Esophagus (tissue), 2 donors: ENCODE measurements around the gene TMPRSS6. TPM values are rescaled to one million over a fixed set of nuclear protein-coding genes. Genes with fewer than 3 reads are reported as not detected.

ENCODE experiments used
- H3K27ac ChIP-seq, 2 donors: one replicate each; pipeline ENCODE4 v1.5.1; 2013; ENCODE audit warnings: low read depth in 2 of 2, mild to moderate bottlenecking in 2 of 2, inconsistent platforms in 1 of 2, low read length in 1 of 2, moderate library complexity in 1 of 2
- H3K27me3 ChIP-seq, 2 donors: one replicate each; pipeline ENCODE4 v1.6.1; 2013; ENCODE audit warnings: low read length in 2 of 2, control low read depth in 1 of 2, mild to moderate bottlenecking in 1 of 2; ENCODE audit not compliant: insufficient read depth in 2 of 2, control insufficient read depth in 1 of 2
- H3K36me3 ChIP-seq, 2 donors: one replicate each; pipeline ENCODE4 v1.6.1; 2013; ENCODE audit warnings: low read length in 1 of 2; ENCODE audit not compliant: control insufficient read depth in 2 of 2, insufficient read depth in 2 of 2
- H3K4me1 ChIP-seq, 2 donors: one replicate each; pipeline ENCODE4 v1.6.1; 2013; ENCODE audit warnings: low read length in 1 of 2; ENCODE audit not compliant: control insufficient read depth in 2 of 2, insufficient read depth in 2 of 2
- H3K4me3 ChIP-seq, 2 donors: one replicate each; pipeline ENCODE4 v1.5.1; 2013; ENCODE audit warnings: low read length in 2 of 2, mild to moderate bottlenecking in 2 of 2, low read depth in 1 of 2, moderate library complexity in 1 of 2
- H3K9me3 ChIP-seq, 2 donors: one replicate each; pipeline ENCODE4 v1.6.1; 2013; ENCODE audit warnings: mild to moderate bottlenecking in 2 of 2, low read depth in 1 of 2, low read length in 1 of 2, moderate library complexity in 1 of 2; ENCODE audit not compliant: control insufficient read depth in 2 of 2, insufficient read depth in 1 of 2
- WGBS, 2 donors: extraction: QIAGEN DNeasy Blood & Tissue Kit; methylation state at CpG; one replicate each; pipeline ENCODE4 v1.1.7; 2013; 5-methylcytosine and 5-hydroxymethylcytosine counted together
- polyA plus RNA-seq, 2 donors: library from polyadenylated mRNA; stranded (reverse); fragments of 200-250 nt; gene quantifications; one replicate each; pipeline ENCODE4 v1.2.3, GENCODE V29; 2013
- donor health status: healthy with polysubstance abuse.
- donor health status: Bipolar disorder and iron deficiency.

Gene TMPRSS6
- polyA plus RNA-seq, 2 donors, result 0.04 to 0.05 TPM

DNA sequence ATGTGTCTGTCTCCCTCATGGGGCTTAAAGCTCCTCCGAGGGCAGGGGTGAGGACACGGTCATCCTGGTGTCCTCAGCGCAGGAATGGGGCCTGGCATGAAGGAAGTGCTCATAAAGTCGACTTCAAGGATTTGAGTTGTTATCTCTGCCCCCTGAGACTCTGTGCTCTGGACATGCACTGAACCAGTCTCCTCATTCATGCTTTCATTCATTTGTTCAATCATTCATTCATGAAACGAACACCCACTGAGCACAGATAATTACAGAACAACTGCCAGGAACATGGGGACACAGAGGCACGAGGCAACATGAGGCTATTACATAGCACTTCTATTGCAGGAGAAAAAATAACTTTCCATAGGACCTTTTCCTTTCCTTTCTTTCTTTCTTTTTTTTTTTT lies 16.5 kb downstream of the TMPRSS6 start:
- no peak overlapping the region for H3K27ac ChIP-seq
- no peaks in the 10 kb centered on the region for H3K4me1 ChIP-seq
- no peaks in the 10 kb centered on the region for H3K27me3 ChIP-seq
- H3K36me3 ChIP-seq, result no peaks in the 10 kb centered on the region
- 64 to 70% methylated on average over 6 of the region's 6 CpGs for WGBS, 2 donors
- no peaks in the 10 kb centered on the region for H3K9me3 ChIP-seq
- no peak overlapping the region for H3K4me3 ChIP-seq

DNA sequence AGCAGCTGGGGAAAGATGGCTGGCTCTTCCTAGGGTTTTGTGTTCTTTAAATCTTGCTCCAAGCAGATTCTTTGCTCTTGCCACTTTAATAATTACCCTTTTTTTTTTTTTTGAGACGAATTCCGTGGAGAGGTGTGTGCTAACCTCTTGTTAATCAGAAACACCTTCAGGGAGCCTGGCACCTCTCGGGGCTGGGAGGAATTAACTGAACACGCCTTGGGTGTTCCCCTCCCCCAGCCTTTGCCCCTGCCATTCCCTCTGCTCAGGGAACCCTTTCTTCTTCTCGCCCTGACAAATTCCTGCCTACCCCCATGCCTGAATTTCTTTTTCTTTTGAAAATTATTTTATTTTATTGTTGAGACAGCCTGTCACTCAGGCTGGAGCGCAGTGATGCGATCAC lies 17.5 kb downstream of the TMPRSS6 start:
- no peaks in the 10 kb centered on the region for H3K27me3 ChIP-seq
- no peaks in the 10 kb centered on the region for H3K9me3 ChIP-seq
- H3K36me3 ChIP-seq, result no peaks in the 10 kb centered on the region
- H3K4me1 ChIP-seq, result no peaks in the 10 kb centered on the region
- no peak overlapping the region for H3K27ac ChIP-seq
- no peak overlapping the region for H3K4me3 ChIP-seq
- WGBS, 2 donors, result 55% methylated on average over 7 of the region's 7 CpGs

- Histone ChIP-seq H3K9me3 (no peaks in the 10 kb centered on the region), H3K4me3 (no peak overlapping the region), H3K27me3 (no peaks in the 10 kb centered on the region), H3K36me3 (no peaks in the 10 kb centered on the region), H3K27ac (no peak overlapping the region), H3K4me1 (no peaks in the 10 kb centered on the region)
- WGBS, 2 donors, result 69 to 72% methylated on average over 9 of the region's 9 CpGs
These were observed 18.4 kb downstream of the TMPRSS6 start for GRCh38 chr22:37090920-37091695.

- H3K4me1 ChIP-seq, result no peaks in the 10 kb centered on the region
- 64 to 68% methylated on average over 12 of the region's 12 CpGs for WGBS, 2 donors
- no peaks in the 10 kb centered on the region for H3K27me3 ChIP-seq
- H3K27ac ChIP-seq, result no peak overlapping the region
- H3K9me3 ChIP-seq, result peaks cover 0 to 2% of the 10 kb centered on the region in 2 donors
- no peak overlapping the region for H3K4me3 ChIP-seq
- H3K36me3 ChIP-seq, result no peaks in the 10 kb centered on the region
These were observed 20.1 kb downstream of the TMPRSS6 start for GRCh38 chr22:37089434-37089833.

GRCh38 chr22:37088750-37089408 lies 20.6 kb downstream of the TMPRSS6 start:
- H3K36me3 ChIP-seq, result no peaks in the 10 kb centered on the region
- no peaks in the 10 kb centered on the region for H3K4me1 ChIP-seq
- H3K4me3 ChIP-seq, result no peak overlapping the region
- WGBS, 2 donors, result 52 to 53% methylated on average over 17 of the region's 17 CpGs
- H3K27ac ChIP-seq, result no peak overlapping the region
- H3K9me3 ChIP-seq, result peaks cover 0 to 2% of the 10 kb centered on the region in 2 donors
- H3K27me3 ChIP-seq, result no peaks in the 10 kb centered on the region

GRCh38 chr22:37088108-37088605 lies 21.4 kb downstream of the TMPRSS6 start:
- no peaks in the 10 kb centered on the region for H3K36me3 ChIP-seq
- no peak overlapping the region for H3K27ac ChIP-seq
- H3K4me3 ChIP-seq, result no peak overlapping the region
- no peaks in the 10 kb centered on the region for H3K4me1 ChIP-seq
- 24 to 30% methylated on average over 5 to 6 of the region's 6 CpGs for WGBS, 2 donors
- peaks cover 0 to 2% of the 10 kb centered on the region in 2 donors for H3K9me3 ChIP-seq
- no peaks in the 10 kb centered on the region for H3K27me3 ChIP-seq

GRCh38 chr22:37086184-37086583 lies 23.3 kb downstream of the TMPRSS6 start:
- H3K27ac ChIP-seq, result no peak overlapping the region
- no peaks in the 10 kb centered on the region for H3K36me3 ChIP-seq
- no peak overlapping the region for H3K4me3 ChIP-seq
- WGBS, 2 donors, result 74 to 80% methylated on average over 15 of the region's 15 CpGs
- no peaks in the 10 kb centered on the region for H3K4me1 ChIP-seq
- H3K9me3 ChIP-seq, result peaks cover 0 to 2% of the 10 kb centered on the region in 2 donors
- H3K27me3 ChIP-seq, result no peaks in the 10 kb centered on the region

GRCh38 chr22:37084385-37084784 lies 25.1 kb downstream of the TMPRSS6 start:
- H3K4me1 ChIP-seq, result no peaks in the 10 kb centered on the region
- no peak overlapping the region for H3K4me3 ChIP-seq
- H3K27ac ChIP-seq, result no peak overlapping the region
- peaks cover 0 to 2% of the 10 kb centered on the region in 2 donors for H3K9me3 ChIP-seq
- no peaks in the 10 kb centered on the region for H3K27me3 ChIP-seq
- no peaks in the 10 kb centered on the region for H3K36me3 ChIP-seq
- WGBS, 2 donors, result 86 to 88% methylated on average over 10 of the region's 10 CpGs

DNA sequence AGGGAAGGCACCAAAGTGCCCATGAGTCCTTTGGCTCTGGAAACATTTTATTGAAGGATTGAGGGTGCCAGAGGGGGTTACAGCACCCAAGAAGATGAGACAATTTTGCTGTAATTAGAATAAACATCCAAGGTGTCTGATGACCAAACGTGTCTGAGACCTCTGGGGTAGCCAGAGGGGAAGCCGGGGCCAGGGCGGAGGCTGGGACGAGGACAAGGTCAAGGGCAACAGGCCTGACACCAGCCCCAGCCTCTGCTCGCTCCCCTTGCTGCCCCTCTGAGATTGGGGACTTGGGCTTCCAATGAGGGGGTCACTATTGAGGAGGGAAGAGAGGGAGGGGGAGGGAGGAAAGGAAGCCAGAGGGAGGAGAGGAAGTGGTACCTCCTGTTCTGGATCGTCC lies 25.6 kb downstream of the TMPRSS6 start:
- 87 to 88% methylated on average over 6 of the region's 6 CpGs for WGBS, 2 donors
- H3K27ac ChIP-seq, result no peak overlapping the region
- no peaks in the 10 kb centered on the region for H3K27me3 ChIP-seq
- no peak overlapping the region for H3K4me3 ChIP-seq
- peaks cover 0 to 2% of the 10 kb centered on the region in 2 donors for H3K9me3 ChIP-seq
- H3K4me1 ChIP-seq, result no peaks in the 10 kb centered on the region
- H3K36me3 ChIP-seq, result no peaks in the 10 kb centered on the region
